Measurements from ENCODE around the gene WBP1.

Gene WBP1

DNA sequence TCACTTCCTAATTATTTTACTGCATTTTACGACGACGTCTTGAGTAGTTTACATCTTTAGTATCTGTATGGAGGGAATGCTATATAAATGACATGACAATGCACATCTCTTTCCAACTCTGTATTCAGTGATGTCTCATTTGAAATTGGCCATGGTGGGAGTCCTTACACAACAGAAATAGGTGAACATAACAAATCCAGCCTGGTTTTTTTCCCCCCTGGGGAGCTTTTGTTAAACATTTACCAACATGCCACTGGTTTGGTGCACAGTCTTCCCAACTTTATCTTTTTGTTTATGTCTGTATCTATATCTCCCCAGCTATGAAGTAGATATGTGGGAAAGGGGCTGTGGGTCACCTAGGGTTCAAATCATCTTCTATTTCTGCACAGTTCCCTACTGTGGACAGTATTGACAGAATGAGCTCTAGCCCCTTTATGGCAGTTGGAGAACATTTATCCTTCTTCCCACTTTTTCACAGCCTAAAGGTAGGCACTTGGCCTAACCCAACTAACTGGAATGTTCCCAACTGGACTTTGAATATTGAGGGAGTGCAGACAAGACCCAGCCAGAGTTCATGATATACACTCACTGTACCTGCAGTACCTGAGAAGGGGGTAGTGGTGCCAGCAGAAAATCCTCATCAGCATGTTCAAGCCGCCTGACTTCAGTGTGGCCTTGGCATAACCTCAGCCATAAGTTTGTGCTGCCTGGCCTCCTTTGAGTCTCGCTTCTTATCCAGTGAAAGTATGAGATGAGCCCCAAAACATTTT lies 10.8 kb upstream of the WBP1 start:
- no peak for DNase-seq
- peaks cover 11% of the 10 kb centered on the region for H3K4me1 ChIP-seq (ENCODE audit: control insufficient read depth, insufficient read depth, low read depth, low read length)
- no peak overlapping the region for H4K8ac ChIP-seq (ENCODE audit: low read length)
- H3K4ac ChIP-seq (ENCODE audit: low read depth in 1 of 2, low read length in 2 of 2), result no peak overlapping the region
- H3K4me3 ChIP-seq (ENCODE audit: insufficient read depth in 1 of 2, low read depth in 1 of 2, low read length in 2 of 2), result no peak overlapping the region
- H3K36me3 ChIP-seq (ENCODE audit: control insufficient read depth in 1 of 2, insufficient read depth in 2 of 2, low read depth in 1 of 2, low read length in 2 of 2), result no peaks in the 10 kb centered on the region
- no peak overlapping the region for H2BK5ac ChIP-seq (ENCODE audit: low read depth, low read length, poor library complexity, severe bottlenecking)
- no peaks in the 10 kb centered on the region for H3K79me1 ChIP-seq (replicated peaks; ENCODE audit: low read length, poor library complexity, severe bottlenecking)
- H2BK12ac ChIP-seq (ENCODE audit: low read length in 2 of 2), result peak overlapping the region in 1 of 2 experiments; percentile 11
- no peak overlapping the region for H3K27ac ChIP-seq (ENCODE audit: low read length, poor library complexity, severe bottlenecking)
- H3K23ac ChIP-seq (ENCODE audit: low read length in 2 of 2), result no peak overlapping the region
- no peak overlapping the region for H2BK120ac ChIP-seq (ENCODE audit: low read depth, low read length)
- H2BK15ac ChIP-seq (ENCODE audit: low read depth, poor library complexity, severe bottlenecking), result no peak overlapping the region
- no peak overlapping the region for H3K9ac ChIP-seq (ENCODE audit: low read length)
- no peak overlapping the region for H3K14ac ChIP-seq (ENCODE audit: low read length in 2 of 2)
- H3K4me2 ChIP-seq (ENCODE audit: low read length, poor library complexity, severe bottlenecking), result no peak overlapping the region
- no peak overlapping the region for H4K91ac ChIP-seq (ENCODE audit: low read length)
- H3K9me3 ChIP-seq (ENCODE audit: control insufficient read depth, low read length), result no peaks in the 10 kb centered on the region
- H3K27me3 ChIP-seq (ENCODE audit: control insufficient read depth in 1 of 2, insufficient read depth in 1 of 2, low read length in 2 of 2), result no peaks in the 10 kb centered on the region
- no peak overlapping the region for H2AFZ ChIP-seq (ENCODE audit: low read depth, low read length)
- H2AK5ac ChIP-seq (ENCODE audit: low read length, severe bottlenecking), result no peak overlapping the region
- H3K18ac ChIP-seq (ENCODE audit: low read depth in 1 of 2, low read length in 2 of 2), result no peak overlapping the region
- 94% methylated on average over 1 of the region's 5 CpGs for WGBS

DNA sequence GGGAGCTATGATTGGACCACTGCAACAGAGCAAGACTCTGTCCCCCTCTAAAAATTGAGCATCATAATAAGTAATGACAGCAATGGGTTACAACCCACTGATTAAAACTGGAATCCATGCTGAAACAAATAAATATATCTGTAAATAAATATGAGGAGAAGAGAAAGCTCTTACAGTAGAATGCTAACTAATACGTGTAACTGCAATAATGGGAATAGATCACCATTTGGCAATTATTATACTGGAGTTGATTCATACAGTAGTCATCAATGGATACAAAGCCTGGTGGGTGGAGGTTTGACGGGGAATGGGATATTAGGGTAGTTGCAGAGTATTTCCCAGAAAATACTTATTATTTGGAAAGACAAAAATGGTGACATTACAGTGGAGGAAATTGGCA lies 9.5 kb upstream of the WBP1 start:
- Histone ChIP-seq H3K14ac (ENCODE audit: low read length in 2 of 2) (no peak overlapping the region), H3K79me1 (replicated peaks; ENCODE audit: low read length, poor library complexity, severe bottlenecking) (no peaks in the 10 kb centered on the region), H3K4me1 (ENCODE audit: control insufficient read depth, insufficient read depth, low read depth, low read length) (peaks cover 7% of the 10 kb centered on the region), H2AFZ (ENCODE audit: low read depth, low read length) (no peak overlapping the region), H3K36me3 (ENCODE audit: control insufficient read depth in 1 of 2, insufficient read depth in 2 of 2, low read depth in 1 of 2, low read length in 2 of 2) (no peaks in the 10 kb centered on the region), H3K23ac (ENCODE audit: low read length in 2 of 2) (no peak overlapping the region), H3K9me3 (ENCODE audit: control insufficient read depth, low read length) (no peaks in the 10 kb centered on the region), H3K4me2 (ENCODE audit: low read length, poor library complexity, severe bottlenecking) (no peak overlapping the region), H2BK12ac (ENCODE audit: low read length in 2 of 2) (no peak overlapping the region), H3K4me3 (ENCODE audit: insufficient read depth in 1 of 2, low read depth in 1 of 2, low read length in 2 of 2) (no peak overlapping the region), H3K27me3 (ENCODE audit: control insufficient read depth in 1 of 2, insufficient read depth in 1 of 2, low read length in 2 of 2) (no peaks in the 10 kb centered on the region), H4K8ac (ENCODE audit: low read length) (no peak overlapping the region), H2BK15ac (ENCODE audit: low read depth, poor library complexity, severe bottlenecking) (no peak overlapping the region), H3K18ac (ENCODE audit: low read depth in 1 of 2, low read length in 2 of 2) (no peak overlapping the region), H3K9ac (ENCODE audit: low read length) (no peak overlapping the region), H2AK5ac (ENCODE audit: low read length, severe bottlenecking) (no peak overlapping the region), H4K91ac (ENCODE audit: low read length) (no peak overlapping the region), H2BK120ac (ENCODE audit: low read depth, low read length) (no peak overlapping the region), H2BK5ac (ENCODE audit: low read depth, low read length, poor library complexity, severe bottlenecking) (no peak overlapping the region), H3K4ac (ENCODE audit: low read depth in 1 of 2, low read length in 2 of 2) (no peak overlapping the region), H3K27ac (ENCODE audit: low read length, poor library complexity, severe bottlenecking) (no peak overlapping the region)
- no peak for DNase-seq
- WGBS, result 91% methylated on average over 1 of the region's 2 CpGs

DNA sequence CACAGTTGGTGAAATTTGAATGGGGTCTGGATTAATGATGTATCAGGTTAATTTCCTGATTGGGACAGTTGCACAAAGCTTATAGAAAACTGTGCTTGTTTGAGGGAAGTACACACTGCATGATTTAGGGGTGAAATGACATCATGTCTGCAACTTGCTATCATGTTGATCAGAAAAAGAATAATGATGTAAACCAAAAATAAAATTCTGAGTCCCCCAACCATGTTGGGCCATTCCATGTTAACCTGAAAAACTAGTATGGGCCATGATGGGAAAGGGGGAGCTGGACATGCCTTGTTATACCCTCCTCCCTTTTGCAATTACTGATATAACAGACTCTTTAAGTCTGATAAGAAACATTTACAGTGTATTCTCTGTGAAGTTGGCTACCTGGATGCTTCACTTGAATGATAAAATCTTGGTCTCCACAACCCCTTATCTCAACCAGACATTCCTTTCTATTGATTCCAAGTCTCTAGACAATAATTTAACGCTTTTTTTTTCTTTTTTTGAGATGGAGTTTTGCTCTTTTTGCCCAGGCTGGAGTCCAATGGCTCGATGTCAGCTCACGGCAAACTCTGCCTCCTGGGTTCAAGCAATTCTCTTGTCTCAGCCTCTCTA lies 7.6 kb upstream of the WBP1 start:
- H4K8ac ChIP-seq (ENCODE audit: low read length), result no peak overlapping the region
- no peak overlapping the region for H2BK12ac ChIP-seq (ENCODE audit: low read length in 2 of 2)
- no peak overlapping the region for H3K9ac ChIP-seq (ENCODE audit: low read length)
- H2AFZ ChIP-seq (ENCODE audit: low read depth, low read length), result no peak overlapping the region
- no peak overlapping the region for H2BK15ac ChIP-seq (ENCODE audit: low read depth, poor library complexity, severe bottlenecking)
- H3K27me3 ChIP-seq (ENCODE audit: control insufficient read depth in 1 of 2, insufficient read depth in 1 of 2, low read length in 2 of 2), result no peaks in the 10 kb centered on the region
- DNase-seq, result no peak
- no peak overlapping the region for H3K18ac ChIP-seq (ENCODE audit: low read depth in 1 of 2, low read length in 2 of 2)
- H3K9me3 ChIP-seq (ENCODE audit: control insufficient read depth, low read length), result no peaks in the 10 kb centered on the region
- H3K4me3 ChIP-seq (ENCODE audit: insufficient read depth in 1 of 2, low read depth in 1 of 2, low read length in 2 of 2), result no peak overlapping the region
- no peak overlapping the region for H3K4ac ChIP-seq (ENCODE audit: low read depth in 1 of 2, low read length in 2 of 2)
- peaks cover 6% of the 10 kb centered on the region for H3K4me1 ChIP-seq (ENCODE audit: control insufficient read depth, insufficient read depth, low read depth, low read length)
- no peaks in the 10 kb centered on the region for H3K36me3 ChIP-seq (ENCODE audit: control insufficient read depth in 1 of 2, insufficient read depth in 2 of 2, low read depth in 1 of 2, low read length in 2 of 2)
- H3K4me2 ChIP-seq (ENCODE audit: low read length, poor library complexity, severe bottlenecking), result no peak overlapping the region
- no peak overlapping the region for H3K14ac ChIP-seq (ENCODE audit: low read length in 2 of 2)
- H2AK5ac ChIP-seq (ENCODE audit: low read length, severe bottlenecking), result no peak overlapping the region
- no peak overlapping the region for H2BK120ac ChIP-seq (ENCODE audit: low read depth, low read length)
- H3K23ac ChIP-seq (ENCODE audit: low read length in 2 of 2), result no peak overlapping the region
- H2BK5ac ChIP-seq (ENCODE audit: low read depth, low read length, poor library complexity, severe bottlenecking), result no peak overlapping the region
- no peak overlapping the region for H4K91ac ChIP-seq (ENCODE audit: low read length)
- H3K27ac ChIP-seq (ENCODE audit: low read length, poor library complexity, severe bottlenecking), result no peak overlapping the region
- 84% methylated on average over 3 of the region's 3 CpGs for WGBS
- peaks cover 7% of the 10 kb centered on the region for H3K79me1 ChIP-seq (replicated peaks; ENCODE audit: low read length, poor library complexity, severe bottlenecking)

DNA sequence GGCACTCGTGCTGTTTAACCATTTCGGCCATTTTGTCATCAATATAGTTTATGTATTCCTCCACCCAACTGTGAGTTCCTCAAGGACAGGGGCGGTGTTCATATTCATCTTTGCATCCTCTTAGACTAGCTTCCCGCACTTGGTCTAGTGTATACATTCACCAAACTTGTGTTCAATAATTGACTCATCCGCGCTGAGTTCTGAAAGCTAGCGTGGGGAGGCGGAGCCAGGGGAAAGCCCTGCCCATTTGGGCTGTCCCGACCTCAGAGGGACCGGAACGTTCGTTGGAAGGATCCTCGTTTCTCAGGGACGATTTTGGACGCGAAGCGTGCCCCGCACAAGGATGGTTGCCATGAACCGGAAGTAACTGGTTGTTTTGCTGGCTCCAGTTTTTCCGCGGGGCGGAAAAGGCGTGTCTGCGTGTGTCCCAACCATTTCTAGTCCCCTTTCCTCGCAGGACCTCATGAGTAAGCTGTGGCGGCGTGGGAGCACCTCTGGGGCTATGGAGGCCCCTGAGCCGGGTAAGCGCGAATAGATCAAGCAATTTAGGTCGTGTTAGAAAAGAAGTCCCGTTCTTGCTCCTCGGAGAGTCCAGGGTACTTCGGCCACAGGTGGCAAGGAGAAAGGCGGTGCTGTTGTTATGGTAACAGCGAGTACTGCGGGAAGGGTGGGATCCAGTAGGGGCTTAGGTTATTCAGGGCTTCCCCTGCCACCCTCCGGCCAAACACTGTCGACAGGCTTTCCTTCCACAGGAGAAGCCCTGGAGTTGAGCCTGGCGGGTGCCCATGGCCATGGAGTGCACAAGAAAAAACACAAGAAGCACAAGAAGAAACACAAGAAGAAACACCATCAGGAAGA lies 3.4 kb upstream of the WBP1 start, which contains the start of gene INO80B:
INO80B (plus strand) TSS at position 434 of the 858 bp plus-strand sequence; CDS start at position 464, 30 bp downstream.
- DNase-seq, result peak; percentile 98
- H2BK15ac ChIP-seq (ENCODE audit: low read depth, poor library complexity, severe bottlenecking), result no peak within 1 kb of the TSS
- no peak within 1 kb of the TSS for H3K4ac ChIP-seq (ENCODE audit: low read depth in 1 of 2, low read length in 2 of 2)

More for the DNA sequence above, 3.4 kb upstream of the WBP1 start, which contains the start of gene INO80B:
- Histone ChIP-seq H2AK5ac (ENCODE audit: low read length, severe bottlenecking) (no peak within 1 kb of the TSS), H3K4me1 (ENCODE audit: control insufficient read depth, insufficient read depth, low read depth, low read length) (peaks cover 11% of the 10 kb centered on the region), H2AFZ (ENCODE audit: low read depth, low read length) (peak within 1 kb of the TSS; percentile 15), H3K4me2 (ENCODE audit: low read length, poor library complexity, severe bottlenecking) (peak within 1 kb of the TSS; percentile 92), H3K23ac (ENCODE audit: low read length in 2 of 2) (peak within 1 kb of the TSS in 1 of 2 experiments; percentile 17), H2BK5ac (ENCODE audit: low read depth, low read length, poor library complexity, severe bottlenecking) (no peak within 1 kb of the TSS), H2BK12ac (ENCODE audit: low read length in 2 of 2) (no peak within 1 kb of the TSS), H3K79me1 (replicated peaks; ENCODE audit: low read length, poor library complexity, severe bottlenecking) (peaks cover 17% of the 10 kb centered on the region), H2BK120ac (ENCODE audit: low read depth, low read length) (no peak within 1 kb of the TSS), H3K18ac (ENCODE audit: low read depth in 1 of 2, low read length in 2 of 2) (peak within 1 kb of the TSS in 1 of 2 experiments; percentile 51), H3K27ac (ENCODE audit: low read length, poor library complexity, severe bottlenecking) (peak within 1 kb of the TSS; percentile 10), H3K9ac (ENCODE audit: low read length) (peak within 1 kb of the TSS; percentile 91), H3K4me3 (ENCODE audit: insufficient read depth in 1 of 2, low read depth in 1 of 2, low read length in 2 of 2) (peak within 1 kb of the TSS; percentile 61 to 94), H3K36me3 (ENCODE audit: control insufficient read depth in 1 of 2, insufficient read depth in 2 of 2, low read depth in 1 of 2, low read length in 2 of 2) (peaks cover 2 to 8% of the 10 kb centered on the region in 2 experiments), H3K14ac (ENCODE audit: low read length in 2 of 2) (no peak within 1 kb of the TSS), H4K91ac (ENCODE audit: low read length) (no peak within 1 kb of the TSS), H3K27me3 (ENCODE audit: control insufficient read depth in 1 of 2, insufficient read depth in 1 of 2, low read length in 2 of 2) (no peaks in the 10 kb centered on the region), H3K9me3 (ENCODE audit: control insufficient read depth, low read length) (no peaks in the 10 kb centered on the region), H4K8ac (ENCODE audit: low read length) (peak within 1 kb of the TSS; percentile 75)
- 2% methylated on average over 39 of the region's 40 CpGs for WGBS
